TTC549 (cell line): ENCODE results near the gene SCART1.
"Not testable (repeated sequence)": the region's sequence is repeated elsewhere in the genome, so short reads cannot be mapped to it uniquely, and the experiment has no call there.

Experiments
- FAIRE-seq: peaks from 2 replicates; lab custom pipeline; 2012; peaks lifted over from hg19 to GRCh38; lab: Jason Lieb, UNC

SCART1 gene

DNA sequence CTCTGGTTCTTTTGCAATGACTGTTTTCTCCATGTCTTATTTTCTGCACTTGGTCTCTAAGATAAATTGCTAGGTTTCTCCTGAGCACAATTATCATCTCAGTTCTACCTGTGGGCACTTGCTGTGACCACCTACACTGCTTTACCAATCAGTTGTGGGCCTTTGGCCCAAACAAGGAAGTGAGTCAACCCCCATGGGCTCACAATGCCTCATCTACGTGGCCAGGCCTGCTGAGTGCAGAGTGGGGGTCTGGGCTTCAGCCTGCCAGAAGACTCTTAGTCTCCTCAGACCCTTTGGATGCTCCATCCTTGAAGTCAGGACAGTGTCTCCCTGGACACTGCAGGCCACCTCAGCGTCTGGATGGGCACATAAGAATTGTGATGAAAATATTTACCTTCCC, 20.3 kb downstream of the SCART1 start:
- FAIRE-seq, result no peak

DNA sequence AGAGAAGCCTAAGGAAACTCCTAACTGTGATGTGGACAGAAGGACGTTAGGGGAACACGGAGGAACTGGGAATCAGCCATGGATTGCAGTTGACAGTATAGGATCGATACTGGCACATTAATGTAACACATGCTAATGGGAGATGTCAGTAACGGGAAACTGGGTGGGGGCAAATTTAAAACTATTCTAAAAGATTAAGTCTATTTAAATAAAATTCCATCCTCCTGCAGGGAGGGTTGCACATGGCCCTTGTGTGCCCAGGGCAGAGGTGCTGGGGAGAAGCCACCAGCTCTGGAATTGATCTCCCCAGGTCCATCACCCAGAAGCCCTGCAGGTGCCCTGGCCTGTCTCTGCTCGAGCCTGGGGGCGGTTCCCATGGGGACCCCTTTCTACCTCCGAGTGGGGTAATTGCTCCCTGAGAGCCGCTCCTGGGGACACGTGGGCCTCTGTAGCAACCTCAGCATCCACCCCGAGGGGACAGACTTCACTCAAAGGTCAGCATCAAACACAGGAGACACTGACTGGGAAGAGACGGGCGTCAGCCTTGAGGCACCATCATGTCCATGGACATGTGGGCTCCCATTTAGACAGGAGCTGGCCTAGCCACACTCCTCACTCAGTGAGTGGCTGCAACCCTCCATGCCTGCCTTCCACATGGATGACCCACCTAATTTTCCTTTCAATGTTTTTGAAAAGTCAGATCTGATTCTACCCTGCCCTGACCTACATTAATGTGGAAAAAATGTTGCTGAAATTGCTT, 21.1 kb downstream of the SCART1 start:
- FAIRE-seq, result no peak

DNA sequence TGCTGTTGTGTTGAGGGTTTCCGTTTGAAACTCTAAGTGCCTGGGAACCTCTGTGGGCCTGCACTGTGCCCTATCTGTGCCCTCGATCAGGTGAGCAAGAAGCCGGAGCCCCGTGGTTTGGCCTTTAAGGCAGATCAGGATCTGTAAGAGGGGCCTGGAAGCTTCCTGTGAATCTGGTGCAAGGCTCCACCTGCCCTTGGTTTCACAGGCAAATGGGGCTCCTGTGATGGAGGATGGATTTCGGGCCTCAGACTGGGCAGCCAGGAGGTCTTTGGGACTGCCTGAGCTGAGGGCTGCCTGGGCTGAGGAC, 21.6 kb downstream of the SCART1 start:
- no peak for FAIRE-seq

DNA sequence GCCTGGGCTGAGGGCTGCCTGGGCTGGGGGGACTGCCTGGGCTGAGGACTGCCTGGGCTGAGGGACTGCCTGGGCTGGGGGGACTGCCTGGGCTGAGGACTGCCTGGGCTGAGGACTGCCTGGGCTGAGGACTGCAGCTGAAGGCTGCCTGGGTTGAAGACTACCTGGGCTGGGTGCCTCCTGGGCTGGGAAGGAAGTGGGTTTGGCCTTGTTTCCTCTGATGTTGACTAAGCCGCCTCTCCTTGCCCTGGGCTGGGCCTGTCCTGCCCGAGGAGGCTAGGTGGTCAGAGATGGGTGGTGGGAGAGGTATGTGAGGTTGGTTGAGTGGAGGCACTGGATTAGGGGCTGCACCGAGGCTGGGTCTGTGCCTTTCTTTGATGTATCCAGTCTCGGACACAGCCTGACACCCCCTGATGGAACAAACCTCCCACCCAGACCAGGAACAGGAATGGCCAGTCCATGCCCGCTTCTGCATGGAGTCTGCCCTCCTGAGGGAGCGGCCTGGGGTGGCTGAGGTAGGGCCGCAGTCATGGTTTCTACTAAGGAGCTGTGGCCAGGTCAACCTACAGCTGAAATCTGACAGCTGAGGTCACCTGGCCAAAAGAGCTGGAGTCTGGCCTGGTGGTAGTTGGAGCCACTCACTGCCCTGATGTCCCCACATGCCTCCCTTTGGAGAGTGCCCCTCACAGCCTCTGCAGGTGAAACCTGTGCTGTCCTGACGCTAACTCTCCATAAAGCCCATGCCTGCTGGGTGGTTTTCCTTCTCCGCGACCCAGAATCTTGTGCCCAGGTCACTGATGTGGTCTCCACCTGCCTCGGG, 22.3 kb downstream of the SCART1 start:
- FAIRE-seq, result no peak

DNA sequence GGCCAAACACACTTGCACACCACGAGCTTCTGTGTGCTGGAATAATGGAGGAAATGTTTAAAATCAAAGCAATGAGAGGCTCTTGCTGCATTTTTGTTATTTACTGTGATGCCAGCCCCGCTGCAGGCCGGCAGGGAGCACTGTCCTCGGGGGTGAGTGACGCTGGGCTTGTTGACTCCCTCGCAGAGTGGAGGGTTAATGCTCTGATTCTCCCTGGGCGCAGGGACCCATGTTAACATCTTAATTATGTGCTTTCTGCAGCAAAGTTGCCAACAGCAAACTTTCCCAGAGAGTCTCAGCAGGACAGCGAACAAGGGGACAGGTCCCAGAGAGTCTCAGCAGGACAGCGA, 22.9 kb downstream of the SCART1 start:
- FAIRE-seq, result no peak

DNA sequence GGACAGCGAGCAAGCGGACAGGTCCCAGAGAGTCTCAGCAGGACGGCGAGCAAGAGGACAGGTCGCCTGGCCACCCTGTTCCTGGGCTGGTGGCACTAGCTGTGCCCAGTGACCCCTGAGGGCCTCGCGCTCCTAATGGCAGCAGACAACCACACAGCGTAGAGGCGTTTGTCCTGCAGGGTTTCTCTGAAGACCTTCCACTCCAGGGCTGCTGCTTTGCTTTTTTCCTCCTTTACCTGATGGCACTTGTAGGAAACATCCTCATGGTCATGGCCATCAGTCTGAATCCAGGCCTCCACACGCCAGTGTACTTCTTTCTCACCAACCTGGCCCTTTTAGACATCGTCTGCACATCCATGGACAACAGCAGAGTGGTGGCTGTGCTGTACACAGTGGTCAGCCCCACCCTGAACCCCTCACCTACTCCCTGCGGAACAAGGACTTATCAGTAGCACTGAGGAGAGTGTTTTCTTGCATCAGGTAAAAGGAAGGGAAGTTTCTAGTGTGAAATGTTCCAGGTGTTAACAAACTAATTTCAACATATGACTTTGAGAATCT, 27.4 kb downstream of the SCART1 start:
- FAIRE-seq, result no peak

DNA sequence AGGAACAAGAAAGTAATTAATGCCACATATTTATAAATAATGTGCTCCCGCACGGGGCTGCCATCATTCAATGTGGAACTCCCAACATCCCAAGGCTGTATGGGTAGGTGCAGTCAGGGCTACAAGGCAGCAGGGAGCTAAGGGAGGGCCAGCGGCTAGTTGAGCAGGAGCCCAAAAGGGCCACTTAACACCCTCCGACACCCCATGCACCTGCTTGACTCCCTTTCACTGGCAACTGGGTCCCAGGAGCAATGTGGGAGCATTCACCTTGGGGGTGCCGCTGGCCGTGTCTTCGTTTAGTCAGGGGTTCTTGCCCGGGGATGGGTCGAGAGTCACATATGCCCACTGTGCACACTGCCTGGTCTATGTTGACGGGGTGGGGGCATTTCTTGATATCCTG, 27.9 kb downstream of the SCART1 start:
- FAIRE-seq, result no peak

DNA sequence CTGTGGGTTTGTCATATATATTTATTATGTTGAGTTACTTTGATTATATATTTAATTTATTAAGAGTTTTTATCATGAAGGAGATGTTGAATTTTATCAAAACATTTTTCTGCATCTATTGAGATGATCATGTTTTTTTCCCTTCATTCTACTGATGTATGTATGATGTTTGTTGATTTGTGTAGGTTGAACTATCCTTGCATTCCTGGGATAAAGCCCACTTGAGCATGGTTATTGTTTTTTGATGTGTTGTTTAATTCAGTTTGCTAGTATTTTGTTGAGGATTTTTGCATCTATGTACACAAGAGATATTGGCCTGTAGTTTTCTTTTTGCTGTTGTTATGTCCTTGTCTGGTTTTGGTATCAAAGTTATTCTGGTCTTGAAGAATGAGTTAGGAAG, 31.1 kb downstream of the SCART1 start:
- FAIRE-seq, result no peak

DNA sequence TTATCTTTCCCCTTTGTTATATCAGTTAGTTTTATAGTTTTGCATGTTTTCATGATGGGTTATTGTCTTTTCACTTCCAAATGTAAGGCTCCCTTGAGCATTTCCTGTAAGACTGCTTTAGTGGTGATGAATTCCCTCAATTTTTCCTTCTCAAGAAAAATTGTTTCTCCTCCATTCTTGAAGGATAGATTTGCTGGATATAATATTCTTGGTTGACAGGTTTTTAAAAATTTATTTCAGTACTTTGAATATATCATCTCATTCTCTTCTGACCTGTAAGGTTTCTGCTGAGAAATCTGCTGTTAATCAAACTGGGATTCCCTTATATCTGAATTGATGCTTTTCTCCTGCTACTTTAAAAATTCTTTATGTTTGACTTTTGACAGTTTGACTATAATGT, 33.3 kb downstream of the SCART1 start:
- no peak for FAIRE-seq

DNA sequence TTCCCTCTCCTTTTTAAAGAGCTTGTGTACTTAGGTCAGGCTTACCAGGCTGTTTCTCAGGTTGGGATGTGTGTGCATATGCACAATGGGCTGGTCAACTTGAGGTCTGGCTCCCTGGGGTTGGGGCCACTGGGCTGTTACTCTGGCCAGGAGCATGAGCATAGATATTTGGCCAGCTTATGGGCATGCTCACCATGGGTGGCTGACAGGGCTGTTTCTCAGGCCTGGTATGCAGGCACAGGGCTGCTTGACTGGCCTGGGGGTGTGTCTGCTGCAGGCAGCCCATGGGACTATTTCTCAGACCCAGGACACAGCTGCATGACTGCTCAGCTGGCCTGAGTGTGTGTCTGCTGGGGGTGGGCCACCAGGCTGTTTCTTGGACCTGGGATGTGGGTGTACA, 34.6 kb downstream of the SCART1 start:
- no peak for FAIRE-seq

DNA sequence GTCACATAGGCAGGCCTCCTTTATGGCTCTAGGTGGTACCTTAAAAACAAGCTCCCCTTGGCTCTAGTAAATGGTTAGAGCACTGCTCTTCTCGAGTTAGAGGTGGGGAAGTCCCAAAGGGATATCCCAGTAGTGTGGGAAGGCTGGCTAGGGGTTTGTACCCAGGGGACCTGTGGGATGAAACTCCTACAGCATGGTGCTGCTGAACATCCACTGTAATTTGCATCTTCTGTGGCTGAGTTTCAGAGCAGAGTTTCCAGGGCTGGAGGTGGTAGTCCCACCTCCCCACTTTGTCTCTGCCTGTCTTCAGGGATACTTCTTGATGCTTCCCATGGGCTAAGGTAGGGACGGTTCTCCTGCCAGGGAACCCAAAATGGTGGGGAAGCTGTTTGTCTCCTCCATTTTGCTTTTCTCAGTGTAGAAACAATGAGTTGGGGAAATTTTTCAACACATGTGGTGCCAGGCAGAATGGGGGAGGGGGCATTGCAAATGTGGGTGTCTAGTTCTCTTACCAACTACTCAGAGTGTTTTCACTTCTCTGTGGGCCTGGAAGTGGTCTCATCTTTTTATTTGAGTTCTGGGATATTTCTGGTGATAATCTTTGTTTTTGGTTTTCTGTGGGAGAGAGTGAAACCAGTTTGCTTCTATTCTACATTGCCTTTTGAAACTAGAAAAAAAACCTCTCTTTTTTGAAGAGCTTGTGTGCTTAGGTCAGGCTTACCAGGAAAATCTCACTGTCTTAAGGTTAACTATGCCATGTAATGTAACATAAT, 36.3 kb downstream of the SCART1 start:
- no peak for FAIRE-seq

DNA sequence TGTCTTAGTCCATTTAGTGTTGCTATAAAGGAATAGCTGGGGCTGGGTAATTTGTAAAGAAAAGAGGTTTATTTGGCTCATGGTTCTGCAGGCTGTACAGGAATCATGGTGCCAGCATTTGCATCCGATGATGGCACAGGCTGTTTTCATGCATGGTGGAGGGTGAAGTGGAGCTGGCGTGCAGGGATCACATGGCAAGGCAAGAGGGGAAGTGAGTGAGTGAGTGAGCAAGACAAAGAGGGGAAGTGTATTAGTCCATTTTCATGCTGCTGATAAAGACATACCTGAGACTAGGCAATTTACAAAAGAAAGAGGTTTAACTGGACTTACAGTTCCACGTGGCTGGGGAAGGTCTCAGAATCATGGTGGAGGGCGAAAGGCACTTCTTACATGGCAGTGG, 39.8 kb downstream of the SCART1 start:
- not testable (repeated sequence) for FAIRE-seq

DNA sequence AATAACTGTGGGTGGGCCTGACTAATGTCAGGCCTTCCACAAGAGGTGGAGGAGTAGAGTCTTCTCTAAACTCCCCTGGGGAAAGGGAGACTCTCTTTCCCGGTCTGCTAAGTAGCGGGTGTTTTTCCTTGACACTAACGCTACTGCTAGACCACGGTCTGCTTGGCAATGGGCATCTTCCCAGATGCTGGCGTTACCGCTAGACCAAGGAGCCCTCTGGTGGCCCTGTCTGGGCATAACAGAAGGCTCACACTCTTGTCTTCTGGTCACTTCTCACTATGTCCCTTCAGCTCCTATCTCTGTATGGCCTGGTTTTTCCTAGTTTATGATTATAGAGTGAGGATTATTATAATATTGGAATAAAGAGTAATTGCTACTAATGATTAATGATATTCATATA, 43.6 kb downstream of the SCART1 start:
- not testable (repeated sequence) for FAIRE-seq

DNA sequence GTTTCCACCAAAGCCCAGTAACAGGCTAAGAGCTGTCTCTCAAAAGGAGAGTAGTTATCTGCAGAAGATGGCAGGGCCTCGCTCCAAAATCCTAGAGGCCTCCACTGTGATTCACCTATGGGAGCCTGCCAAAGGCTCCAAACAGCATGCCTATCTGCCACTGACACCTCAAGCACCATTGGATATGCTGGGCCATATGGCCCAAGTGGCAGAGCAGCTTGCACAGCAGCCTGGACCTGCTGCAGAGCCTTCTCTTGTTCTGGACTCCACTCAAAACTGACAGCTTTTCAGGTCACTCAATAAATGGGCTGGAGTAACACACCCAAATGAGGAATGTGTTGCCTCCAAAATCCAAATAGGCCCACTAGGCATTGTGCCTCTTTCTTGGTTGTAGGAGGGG, 45.4 kb downstream of the SCART1 start:
- not testable (repeated sequence) for FAIRE-seq

DNA sequence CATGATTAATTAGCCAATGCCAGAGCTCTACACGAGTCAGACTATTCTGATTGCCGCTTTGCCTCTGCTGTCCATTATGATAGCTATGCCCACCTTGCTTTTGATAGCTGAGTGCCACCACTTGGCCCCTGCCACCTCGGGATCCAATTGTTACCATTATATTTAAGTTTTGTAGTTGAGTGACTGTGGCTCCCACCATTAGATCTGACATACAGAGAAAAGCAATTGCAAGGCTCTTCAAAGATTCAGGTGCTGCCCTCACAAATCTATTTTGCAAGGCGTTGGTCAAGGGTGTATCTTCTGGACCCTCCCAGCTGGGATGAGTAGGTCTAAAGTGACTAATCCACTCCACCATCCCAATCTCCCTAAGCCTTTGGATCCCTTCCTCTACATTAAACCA, 47.2 kb downstream of the SCART1 start:
- not testable (repeated sequence) for FAIRE-seq

DNA sequence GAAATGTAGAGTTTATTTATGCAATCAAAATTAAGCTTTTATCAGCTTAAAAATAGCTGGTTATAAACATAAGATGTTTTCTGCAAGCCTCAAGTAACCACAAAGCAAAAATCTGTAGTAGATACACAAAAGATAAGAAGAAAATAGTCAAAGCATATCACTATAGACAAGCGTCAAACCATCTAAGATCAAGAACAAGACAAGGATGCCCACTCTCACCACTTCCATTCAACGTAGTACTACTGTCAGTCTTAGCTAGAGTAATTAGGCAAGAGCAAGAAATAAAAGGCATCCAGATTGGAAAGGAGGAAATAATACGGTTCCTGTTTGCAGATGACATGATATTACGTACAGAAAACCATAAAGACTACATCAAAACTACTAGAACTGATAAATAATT, 56.0 kb downstream of the SCART1 start:
- no peak for FAIRE-seq

DNA sequence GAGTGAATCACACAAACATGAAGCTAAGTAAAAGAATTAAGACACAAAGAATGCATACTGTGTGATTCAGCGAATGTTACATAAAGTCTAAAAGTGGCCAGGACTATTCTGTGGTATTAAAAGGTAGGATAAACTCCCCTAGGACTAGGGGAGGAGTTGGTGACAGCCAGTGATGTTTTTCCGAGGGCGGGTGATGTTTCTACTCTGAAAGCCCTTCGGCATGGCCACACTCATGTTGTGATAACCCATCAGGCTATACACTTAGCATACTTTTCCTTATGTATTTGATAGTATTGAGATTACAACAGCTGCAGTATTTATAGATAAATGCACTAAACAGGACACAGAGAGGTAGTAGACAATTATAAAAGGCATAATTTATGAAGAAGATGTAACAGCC, 57.7 kb downstream of the SCART1 start:
- no peak for FAIRE-seq

DNA sequence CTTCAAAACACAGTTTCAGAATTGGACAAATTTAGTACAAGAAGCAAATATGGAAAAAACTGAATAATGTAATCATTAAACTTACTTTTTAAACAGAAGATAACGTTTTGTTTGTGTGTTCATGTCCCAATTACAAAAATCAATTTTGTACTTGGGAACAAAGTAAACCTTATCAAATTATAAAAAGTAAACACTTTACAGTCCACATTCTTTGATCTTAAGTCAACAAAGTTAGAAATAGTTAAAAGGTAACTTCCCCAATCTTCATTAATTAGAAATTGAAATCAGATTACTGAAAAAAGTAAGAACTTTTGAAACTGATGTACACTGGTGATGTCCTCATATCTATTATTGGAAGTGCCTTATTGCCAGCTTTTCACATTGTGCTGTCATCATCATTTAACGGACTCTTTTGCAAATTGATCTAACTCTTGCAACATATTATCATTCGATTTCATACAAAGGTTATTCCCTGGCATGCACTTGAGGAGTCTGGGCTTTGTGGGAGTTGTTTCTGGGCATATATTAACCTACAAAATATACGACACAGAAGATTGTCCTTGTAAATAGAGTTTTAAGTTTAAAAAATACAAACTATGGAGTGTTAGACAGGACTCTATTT, 58.3 kb downstream of the SCART1 start:
- no peak for FAIRE-seq

DNA sequence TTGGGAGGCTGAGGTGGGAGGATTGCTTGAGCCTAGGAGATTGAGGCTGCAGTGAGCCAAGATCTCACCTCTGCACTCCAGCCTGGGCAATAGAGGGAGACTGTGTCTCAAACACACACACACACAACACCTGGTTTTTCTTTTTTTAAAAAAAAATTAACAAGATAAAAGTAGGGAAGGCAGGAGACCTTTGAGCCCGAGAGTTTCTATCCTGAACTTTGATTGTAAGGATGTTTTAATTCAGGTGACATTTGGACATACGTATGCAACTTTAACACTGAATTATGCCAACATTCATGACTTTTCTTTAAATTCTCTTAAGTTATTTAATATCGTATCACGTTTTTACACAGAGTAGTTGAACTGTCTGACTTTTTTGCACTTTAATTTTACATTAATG, 61.7 kb downstream of the SCART1 start:
- FAIRE-seq, result no peak

DNA sequence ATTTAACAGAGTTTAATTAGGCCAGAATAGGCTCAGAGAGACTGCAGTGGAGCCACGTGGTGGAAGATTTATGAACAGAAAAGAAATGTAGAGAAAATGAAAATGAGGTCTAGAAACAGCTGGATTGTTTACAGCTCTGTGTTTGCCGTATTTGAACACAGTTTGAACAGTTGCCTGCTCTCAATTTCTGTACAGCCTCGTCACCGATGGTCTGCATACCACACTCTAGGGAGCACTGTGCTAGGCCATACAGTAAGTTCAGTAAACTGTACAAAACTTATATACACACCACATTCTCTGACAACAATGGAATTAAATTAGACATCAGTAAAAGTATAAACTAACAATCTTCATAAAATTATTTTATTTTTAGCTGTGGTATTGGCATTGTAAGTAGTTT, 62.3 kb downstream of the SCART1 start:
- no peak for FAIRE-seq

DNA sequence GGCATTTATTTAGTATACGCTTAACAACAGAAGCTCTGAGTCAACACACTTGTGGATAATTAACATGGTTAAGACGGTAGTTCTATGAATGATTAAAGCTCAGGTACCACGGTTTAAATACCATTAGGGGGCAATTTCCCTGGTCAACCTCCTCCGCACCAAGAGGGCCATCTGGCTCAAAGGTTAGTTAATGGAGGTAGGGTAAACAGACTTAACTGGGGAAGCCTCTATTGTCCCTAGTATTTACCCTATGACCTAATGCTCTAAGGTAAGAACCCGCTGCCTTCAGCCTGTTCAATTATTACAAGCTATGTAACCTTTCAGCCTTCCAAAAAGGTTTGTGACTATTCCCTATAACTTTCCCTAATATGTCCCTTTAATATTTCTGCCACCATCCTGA, 64.8 kb downstream of the SCART1 start:
- not testable (repeated sequence) for FAIRE-seq
